22Rv1 (cell line): ENCODE results near the gene ZNF410.
A peak's percentile ranks its signal among the peaks of the same experiment; 100 is the strongest.

Experiments
- ZFX ChIP-seq: fragments of 450-650 bp; IDR thresholded peaks from 2 replicates; pipeline ENCODE4 v1.6.1; 2017; ENCODE audit warnings: antibody characterized with exemption, borderline replicate concordance
- TF ChIP-seq, protein P1 (sequence below): fragments of 450-650 bp; IDR thresholded peaks from 2 replicates; pipeline ENCODE4 v1.5.1; 2017; ENCODE audit warnings: mild to moderate bottlenecking

DNA sequence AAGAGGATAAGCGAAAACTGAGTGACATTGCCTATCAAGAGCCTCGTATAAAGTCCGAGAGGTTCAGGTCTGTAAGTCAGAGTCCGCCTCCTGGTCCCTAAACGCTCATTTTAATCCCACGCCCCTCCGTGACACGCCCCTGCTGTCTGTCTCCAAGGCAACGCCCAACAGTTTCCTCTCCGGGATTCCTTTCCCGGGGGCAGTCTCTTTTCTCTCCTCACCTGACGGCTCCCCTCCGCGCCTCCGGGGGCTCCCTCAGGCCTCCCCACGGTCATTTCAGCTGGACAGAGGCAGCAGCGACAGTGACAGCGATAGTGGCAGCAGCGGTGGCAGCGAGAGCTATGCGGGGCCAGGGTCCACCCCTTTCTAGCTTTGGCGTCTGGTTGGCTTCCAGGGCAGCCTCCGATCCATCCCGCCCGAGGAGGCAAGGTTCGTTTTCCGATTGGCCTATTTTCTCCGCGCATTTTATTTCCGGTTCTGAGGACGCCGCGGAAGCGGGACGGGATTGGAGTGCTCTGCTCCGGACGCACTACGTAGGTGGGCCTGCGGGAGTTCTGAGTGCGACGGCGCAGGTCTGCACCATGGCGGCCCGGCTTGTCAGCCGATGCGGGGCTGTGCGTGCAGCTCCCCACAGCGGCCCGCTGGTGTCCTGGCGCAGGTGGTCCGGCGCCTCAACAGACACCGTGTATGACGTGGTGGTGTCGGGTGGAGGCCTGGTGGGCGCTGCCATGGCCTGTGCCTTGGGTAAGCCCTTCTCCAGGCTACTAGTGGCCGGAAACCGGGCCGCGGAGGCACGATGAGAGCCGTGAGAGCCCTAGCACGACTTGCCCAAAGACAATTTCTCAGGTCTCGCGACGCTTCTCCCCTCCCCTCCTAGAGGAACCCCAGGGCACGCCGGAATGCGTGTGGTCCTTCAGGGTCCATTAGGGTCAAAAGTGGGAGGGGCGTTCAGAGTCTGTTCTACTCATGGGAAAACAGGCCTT is 63.4 kb downstream of the ZNF410 start, which contains the start of the genes COQ6 and FAM161B:
- TF ChIP-seq, protein P1, sequence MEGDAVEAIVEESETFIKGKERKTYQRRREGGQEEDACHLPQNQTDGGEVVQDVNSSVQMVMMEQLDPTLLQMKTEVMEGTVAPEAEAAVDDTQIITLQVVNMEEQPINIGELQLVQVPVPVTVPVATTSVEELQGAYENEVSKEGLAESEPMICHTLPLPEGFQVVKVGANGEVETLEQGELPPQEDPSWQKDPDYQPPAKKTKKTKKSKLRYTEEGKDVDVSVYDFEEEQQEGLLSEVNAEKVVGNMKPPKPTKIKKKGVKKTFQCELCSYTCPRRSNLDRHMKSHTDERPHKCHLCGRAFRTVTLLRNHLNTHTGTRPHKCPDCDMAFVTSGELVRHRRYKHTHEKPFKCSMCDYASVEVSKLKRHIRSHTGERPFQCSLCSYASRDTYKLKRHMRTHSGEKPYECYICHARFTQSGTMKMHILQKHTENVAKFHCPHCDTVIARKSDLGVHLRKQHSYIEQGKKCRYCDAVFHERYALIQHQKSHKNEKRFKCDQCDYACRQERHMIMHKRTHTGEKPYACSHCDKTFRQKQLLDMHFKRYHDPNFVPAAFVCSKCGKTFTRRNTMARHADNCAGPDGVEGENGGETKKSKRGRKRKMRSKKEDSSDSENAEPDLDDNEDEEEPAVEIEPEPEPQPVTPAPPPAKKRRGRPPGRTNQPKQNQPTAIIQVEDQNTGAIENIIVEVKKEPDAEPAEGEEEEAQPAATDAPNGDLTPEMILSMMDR, result 0 out of 2 replicates have a peak, but pooled peaks have one; percentile 6
- TF ChIP-seq ZFX, result no peak
